Measurements from ENCODE around the gene GABPB1.

GABPB1 gene

DNA sequence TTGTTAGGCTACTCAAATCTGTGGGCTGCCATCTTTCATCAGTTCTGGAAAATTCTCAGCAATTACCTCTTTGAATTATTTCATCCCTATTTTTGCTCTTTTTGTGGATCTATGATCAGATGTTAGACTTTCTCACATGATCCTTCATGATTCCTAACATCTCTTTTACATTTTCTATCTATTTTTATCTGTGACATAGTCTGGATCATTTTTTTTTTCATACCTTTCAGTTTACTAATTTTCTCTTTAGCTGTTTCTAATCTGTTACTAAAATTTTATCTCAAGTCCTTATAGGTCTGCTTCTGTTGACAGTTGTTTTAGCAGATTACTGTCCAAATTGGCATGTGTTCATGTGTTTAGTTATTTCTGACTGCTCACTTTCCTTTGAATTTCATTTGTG, 47.2 kb downstream of the GABPB1 start:
- no peak for DNase-seq (ENCODE audit: extremely low read depth, low read depth)
- TF ChIP-seq, protein P1, sequence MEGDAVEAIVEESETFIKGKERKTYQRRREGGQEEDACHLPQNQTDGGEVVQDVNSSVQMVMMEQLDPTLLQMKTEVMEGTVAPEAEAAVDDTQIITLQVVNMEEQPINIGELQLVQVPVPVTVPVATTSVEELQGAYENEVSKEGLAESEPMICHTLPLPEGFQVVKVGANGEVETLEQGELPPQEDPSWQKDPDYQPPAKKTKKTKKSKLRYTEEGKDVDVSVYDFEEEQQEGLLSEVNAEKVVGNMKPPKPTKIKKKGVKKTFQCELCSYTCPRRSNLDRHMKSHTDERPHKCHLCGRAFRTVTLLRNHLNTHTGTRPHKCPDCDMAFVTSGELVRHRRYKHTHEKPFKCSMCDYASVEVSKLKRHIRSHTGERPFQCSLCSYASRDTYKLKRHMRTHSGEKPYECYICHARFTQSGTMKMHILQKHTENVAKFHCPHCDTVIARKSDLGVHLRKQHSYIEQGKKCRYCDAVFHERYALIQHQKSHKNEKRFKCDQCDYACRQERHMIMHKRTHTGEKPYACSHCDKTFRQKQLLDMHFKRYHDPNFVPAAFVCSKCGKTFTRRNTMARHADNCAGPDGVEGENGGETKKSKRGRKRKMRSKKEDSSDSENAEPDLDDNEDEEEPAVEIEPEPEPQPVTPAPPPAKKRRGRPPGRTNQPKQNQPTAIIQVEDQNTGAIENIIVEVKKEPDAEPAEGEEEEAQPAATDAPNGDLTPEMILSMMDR (IDR thresholded peaks at IDR 0.05; ENCODE audit: low read depth, low read length, missing control alignments), result no peak

DNA sequence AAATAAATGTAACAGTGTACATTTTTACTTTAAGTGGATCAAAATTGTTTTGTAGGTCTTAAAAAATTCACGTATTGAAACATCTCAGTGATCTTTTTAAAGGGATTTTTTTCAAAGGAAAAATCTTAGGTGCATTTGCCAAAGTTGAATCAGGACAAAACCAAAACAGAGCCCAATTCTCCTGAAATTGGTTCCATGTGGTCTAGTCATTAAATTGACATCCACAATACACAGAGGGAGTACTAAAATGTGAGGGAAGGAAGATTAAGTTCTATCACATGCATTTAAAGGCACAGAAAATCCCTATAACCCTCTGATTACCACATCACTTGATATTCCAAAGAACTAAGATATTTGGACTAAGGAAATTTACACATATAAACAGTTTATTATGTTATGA, 50.2 kb downstream of the GABPB1 start:
- TF ChIP-seq, protein P1 (IDR thresholded peaks at IDR 0.05; ENCODE audit: low read depth, low read length, missing control alignments), result no peak
- no peak for DNase-seq (ENCODE audit: extremely low read depth, low read depth)
- H3K4me3 ChIP-seq (replicated peaks; ENCODE audit: low read depth, low read length), result no peak overlapping the region

More for the DNA sequence above, 47.2 kb downstream of the GABPB1 start:
- H3K4me3 ChIP-seq (replicated peaks; ENCODE audit: low read depth, low read length), result no peak overlapping the region

DNA sequence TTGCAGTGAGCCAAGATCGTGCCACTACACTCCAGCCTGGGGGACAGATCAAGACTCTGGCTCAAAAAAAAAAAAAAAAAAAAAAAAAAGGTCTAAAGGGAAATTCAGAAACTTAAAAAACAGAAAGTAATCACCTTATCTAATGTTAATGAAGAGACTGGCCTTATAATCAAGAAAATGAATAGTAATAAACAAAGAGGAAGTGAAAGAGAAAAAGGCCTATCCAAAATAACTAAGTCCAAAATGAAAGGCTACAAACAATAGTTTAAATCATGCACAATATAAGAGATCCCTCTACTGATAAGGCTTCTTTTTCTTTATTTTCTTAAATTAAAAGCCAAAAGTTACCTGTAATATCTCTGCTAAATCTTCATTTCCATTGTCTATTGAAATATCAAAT, 52.4 kb downstream of the GABPB1 start:
- H3K4me3 ChIP-seq (replicated peaks; ENCODE audit: low read depth, low read length), result no peak overlapping the region
- TF ChIP-seq, protein P1 (IDR thresholded peaks at IDR 0.05; ENCODE audit: low read depth, low read length, missing control alignments), result no peak
- DNase-seq (ENCODE audit: extremely low read depth, low read depth), result no peak

DNA sequence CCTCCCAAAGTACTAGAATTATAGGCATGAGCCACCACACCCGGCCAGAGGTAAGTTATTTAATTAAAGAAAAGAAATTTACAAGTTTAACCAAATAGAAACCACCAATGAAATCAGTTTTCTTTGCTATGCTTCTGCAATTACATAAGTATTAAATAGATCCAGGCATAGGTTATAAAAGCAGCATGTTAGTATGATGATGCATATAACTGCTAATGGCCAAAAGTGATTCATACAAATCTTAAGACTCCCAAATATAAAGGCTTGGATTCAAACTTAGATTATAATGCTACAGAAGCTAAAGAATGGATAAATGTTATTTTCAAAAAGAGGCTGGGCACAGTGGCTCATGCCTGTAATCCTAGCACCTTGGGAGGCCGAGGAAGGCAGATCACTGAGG, 56.7 kb downstream of the GABPB1 start:
- H3K4me3 ChIP-seq (replicated peaks; ENCODE audit: low read depth, low read length), result no peak overlapping the region
- TF ChIP-seq, protein P1 (IDR thresholded peaks at IDR 0.05; ENCODE audit: low read depth, low read length, missing control alignments), result no peak
- DNase-seq (ENCODE audit: extremely low read depth, low read depth), result no peak

DNA sequence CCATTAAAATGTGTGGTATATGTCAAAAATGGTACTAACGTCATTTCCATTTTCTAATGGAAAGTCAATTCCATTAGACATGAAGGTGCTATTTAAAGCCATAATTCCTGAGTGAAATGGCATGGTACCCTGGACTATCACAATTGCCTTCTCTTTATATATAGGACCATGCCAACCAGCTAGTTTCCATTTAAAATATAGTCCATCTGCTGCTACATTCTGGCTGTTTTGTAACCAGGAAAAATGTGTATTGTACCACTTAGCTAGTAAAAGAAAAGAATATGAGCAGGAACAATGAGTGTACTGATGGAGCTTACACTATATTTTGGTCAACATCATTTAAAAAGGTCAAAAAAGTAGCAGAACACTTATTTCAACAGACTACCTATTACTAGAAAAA, 59.0 kb downstream of the GABPB1 start:
- TF ChIP-seq, protein P1 (IDR thresholded peaks at IDR 0.05; ENCODE audit: low read depth, low read length, missing control alignments), result no peak
- no peak overlapping the region for H3K4me3 ChIP-seq (replicated peaks; ENCODE audit: low read depth, low read length)
- no peak for DNase-seq (ENCODE audit: extremely low read depth, low read depth)

DNA sequence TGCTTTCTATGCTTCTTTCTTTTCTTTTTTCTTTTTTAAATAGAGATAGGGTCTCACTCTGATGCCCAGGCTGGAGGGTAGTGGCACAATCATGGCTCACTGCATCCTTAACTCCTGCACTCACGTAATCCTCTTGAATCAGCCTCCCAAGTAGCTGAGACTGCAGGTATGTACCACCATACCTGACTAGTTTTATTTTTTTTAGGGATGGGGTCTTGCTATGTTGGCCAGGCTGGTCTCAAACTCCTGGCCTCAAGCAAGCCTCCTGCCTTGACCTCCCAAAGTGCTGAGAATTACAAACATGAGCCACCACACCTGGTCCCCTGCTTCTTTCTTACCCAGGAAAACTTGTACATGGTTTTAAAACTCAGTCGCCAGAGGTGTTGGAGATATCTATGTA, 65.2 kb downstream of the GABPB1 start:
- DNase-seq (ENCODE audit: extremely low read depth, low read depth), result no peak
- no peak overlapping the region for H3K4me3 ChIP-seq (replicated peaks; ENCODE audit: low read depth, low read length)
- TF ChIP-seq, protein P1 (IDR thresholded peaks at IDR 0.05; ENCODE audit: low read depth, low read length, missing control alignments), result no peak

Data from HFF-Myc (cell line).